IMR-90 (cell line): Measurements from ENCODE around the gene TSHZ3. TPM values are rescaled to one million over a fixed set of nuclear protein-coding genes. Genes with fewer than 3 reads are reported as not detected.

Experiments
- ATAC-seq: fragments of 200-7000 bp; cut with Tn5 transposase; 2 replicates; pipeline ENCODE4 v1.9.1; 2020; ENCODE audit warnings: low read depth, mild to moderate bottlenecking, moderate library complexity
- BruUV-seq: library from RNA; stranded (reverse); fragments of 400-500 nt; replicated peaks from 2 replicates; lab custom pipeline; 2021; lab: Mats Ljungman, UMichigan
- CTCF ChIA-PET: fragments of 300-600 bp; formaldehyde crosslinking; extraction: SDS; loops from one replicate; lab custom pipeline; 2021; ENCODE audit warnings: antibody characterized with exemption; lab: Yijun Ruan, JAX
- POLR2A ChIA-PET: fragments of 300-600 bp; sonication (Branson Sonifier 250); formaldehyde crosslinking; loops from one replicate; lab custom pipeline; 2022; ENCODE audit warnings: antibody characterized with exemption; ENCODE audit not compliant: unreplicated experiment; lab: Charles Lee
- DNase-seq: peaks from one replicate; pipeline ENCODE4 v3.0.0; 2013
- H2AFZ ChIP-seq: replicated peaks from 2 replicates; pipeline ENCODE3; 2013; ENCODE audit warnings: low read length, mild to moderate bottlenecking; ENCODE audit not compliant: poor library complexity
- H2AK5ac ChIP-seq: 2 replicates; pipeline ENCODE4 v1.6.1; 2013; ENCODE audit warnings: low read depth, low read length, inconsistent platforms
- H2AK9ac ChIP-seq: replicated peaks from 2 replicates; pipeline ENCODE3; 2013; ENCODE audit warnings: mild to moderate bottlenecking, low read depth, low read length, moderate library complexity; ENCODE audit not compliant: poor library complexity
- H2BK120ac ChIP-seq: 2 replicates; pipeline ENCODE4 v1.6.1; 2013; ENCODE audit warnings: low read depth, low read length, inconsistent platforms
- H2BK15ac ChIP-seq: 3 replicates; pipeline ENCODE4 v1.6.1; 2013; ENCODE audit warnings: low read depth, low read length, inconsistent platforms
- H2BK20ac ChIP-seq: 2 replicates; pipeline ENCODE4 v1.6.1; 2013; ENCODE audit warnings: low read depth, mild to moderate bottlenecking, inconsistent platforms, low read length, moderate library complexity
- H2BK5ac ChIP-seq: 2 replicates; pipeline ENCODE4 v1.6.1; 2013; ENCODE audit warnings: mild to moderate bottlenecking, low read depth, low read length, inconsistent platforms; ENCODE audit not compliant: poor library complexity, severe bottlenecking
- H3K14ac ChIP-seq: replicated peaks from 2 replicates; pipeline ENCODE4 v1.6.1; 2013; ENCODE audit warnings: low read depth, low read length, inconsistent platforms
- H3K18ac ChIP-seq: 2 replicates; pipeline ENCODE4 v1.6.1; 2013; ENCODE audit warnings: low read depth, low read length, control low read depth
- H3K23ac ChIP-seq: 2 replicates; pipeline ENCODE4 v1.6.1; 2013; ENCODE audit warnings: low read depth, low read length, inconsistent platforms
- H3K27ac ChIP-seq: 2 replicates; pipeline ENCODE4 v1.5.1; 2013; ENCODE audit warnings: mild to moderate bottlenecking, control low read depth, low read length; ENCODE audit not compliant: insufficient read depth
- H3K27me3 ChIP-seq: 2 replicates; pipeline ENCODE4 v1.6.1; 2013; ENCODE audit warnings: low read length; ENCODE audit not compliant: control insufficient read depth, insufficient read depth
- H3K36me3 ChIP-seq: 2 replicates; pipeline ENCODE4 v1.6.1; 2013; ENCODE audit warnings: low read length, mixed read lengths; ENCODE audit not compliant: control insufficient read depth, insufficient read depth
- H3K4ac ChIP-seq: 2 replicates; pipeline ENCODE4 v1.6.1; 2013; ENCODE audit warnings: low read depth, low read length, inconsistent platforms
- H3K4me1 ChIP-seq: 2 replicates; pipeline ENCODE4 v1.6.1; 2013; ENCODE audit warnings: low read length, mixed read lengths; ENCODE audit not compliant: control insufficient read depth, insufficient read depth
- H3K4me2 ChIP-seq: 2 replicates; pipeline ENCODE4 v1.6.1; 2013; ENCODE audit warnings: low read depth, mild to moderate bottlenecking, control low read depth, low read length, moderate library complexity
- H3K4me3 ChIP-seq: 2 replicates; pipeline ENCODE4 v1.5.1; 2013; ENCODE audit warnings: low read depth, mild to moderate bottlenecking, control low read depth, low read length, moderate library complexity; ENCODE audit not compliant: insufficient read depth
- H3K56ac ChIP-seq: 2 replicates; pipeline ENCODE4 v1.6.1; 2013; ENCODE audit warnings: low read length, inconsistent platforms; ENCODE audit not compliant: insufficient read depth; ENCODE audit errors: extremely low read depth
- H3K79me1 ChIP-seq, 2 experiments: 2 replicates each; pipeline ENCODE4 v1.6.1; 2013; ENCODE audit warnings: low read length in 2 of 2, inconsistent platforms in 1 of 2, low read depth in 1 of 2
- H3K9ac ChIP-seq: 2 replicates; pipeline ENCODE4 v1.6.1; 2013; ENCODE audit warnings: low read depth, low read length, control low read depth
- H3K9me1 ChIP-seq: 2 replicates; pipeline ENCODE4 v1.6.1; 2013; ENCODE audit warnings: low read length, inconsistent platforms; ENCODE audit not compliant: insufficient read depth
- H3K9me3 ChIP-seq: 2 replicates; pipeline ENCODE4 v1.6.1; 2013; ENCODE audit warnings: low read length; ENCODE audit not compliant: control insufficient read depth, insufficient read depth
- H4K20me1 ChIP-seq: 2 replicates; pipeline ENCODE4 v1.6.1; 2013; ENCODE audit warnings: low read length, inconsistent platforms; ENCODE audit not compliant: insufficient read depth
- H4K5ac ChIP-seq: 2 replicates; pipeline ENCODE4 v1.6.1; 2013; ENCODE audit warnings: mild to moderate bottlenecking, low read depth, low read length, control low read depth
- H4K8ac ChIP-seq, 2 experiments: 2 replicates each; pipeline ENCODE4 v1.6.1; 2013; ENCODE audit warnings: low read depth in 2 of 2, low read length in 2 of 2, control low read depth in 1 of 2, inconsistent platforms in 1 of 2
- H4K91ac ChIP-seq: 2 replicates; pipeline ENCODE4 v1.6.1; 2013; ENCODE audit warnings: low read depth, low read length, inconsistent platforms; ENCODE audit not compliant: insufficient read depth
- CEBPB ChIP-seq: IDR thresholded peaks from 2 replicates; pipeline ENCODE4 v1.6.1; 2012; ENCODE audit warnings: low read depth, low read length, improper control_type of control experiment
- MAZ ChIP-seq: IDR thresholded peaks from 2 replicates; pipeline ENCODE4 v1.6.1; 2012; ENCODE audit warnings: low read depth, mild to moderate bottlenecking, low read length, improper control_type of control experiment, moderate library complexity, borderline replicate concordance
- RAD21 ChIP-seq: IDR thresholded peaks from 2 replicates; pipeline ENCODE4 v1.6.1; 2012; ENCODE audit warnings: low read length, improper control_type of control experiment
- SMC3 ChIP-seq: fragments of 150-350 bp; IDR thresholded peaks from 2 replicates; pipeline ENCODE4 v1.6.1; 2016; ENCODE audit warnings: low read depth, mild to moderate bottlenecking, antibody characterized with exemption, low read length, moderate library complexity
- WGBS, 2 experiments: methylation state at CpG; one replicate each; pipeline versions ENCODE4 v1.1.5 to v1.1.7; 2013; ENCODE audit warnings: missing lambda C conversion rate in 2 of 2; ENCODE audit not compliant: insufficient read length in 1 of 2; ENCODE audit errors: extremely low coverage in 2 of 2; 5-methylcytosine and 5-hydroxymethylcytosine counted together
- dilution Hi-C: fragments of 300-500 bp; cut with HindIII; formaldehyde crosslinking; loops from one replicate; pipeline ENCODE4 v1.14.3; 2018; ENCODE audit warnings: low sequenced_read_pairs; ENCODE audit not compliant: unreplicated experiment
- in situ Hi-C: fragments of 300-500 bp; cut with MboI; formaldehyde crosslinking; loops from 3 replicates; pipeline ENCODE4 v1.14.3; 2019; ENCODE audit warnings: low sequenced_read_pairs, inconsistent platforms, mixed read lengths
- intact Hi-C: fragments of 100-400 bp; cut with micrococcal nuclease; formaldehyde crosslinking; loops from 2 replicates; pipeline ENCODE4 v1.10.0; 2022
- polyA plus RNA-seq, 3 experiments: library from polyadenylated mRNA; depleted of rRNA; stranded (reverse); fragments of >200 nt; gene quantifications; 2 replicates each; pipeline ENCODE4 v1.2.3, GENCODE V29; 2012; ENCODE audit warnings: low replicate concordance in 1 of 3
- total RNA-seq: library from RNA; depleted of rRNA; stranded (reverse); fragments of >200 nt; gene quantifications from 2 replicates; pipeline ENCODE4 v1.2.3, GENCODE V29; 2012
- TF ChIP-seq, protein P1 (sequence below): conservative IDR thresholded peaks from 2 replicates; pipeline ENCODE4 v1.5.1; 2012; ENCODE audit warnings: mild to moderate bottlenecking, low read depth, low read length, improper control_type of control experiment

Gene TSHZ3
- total and polyA plus RNA-seq, 2 of the 4 experiments (the other 2 are of a cell fraction), result 8.1 to 13.0 TPM

DNA sequence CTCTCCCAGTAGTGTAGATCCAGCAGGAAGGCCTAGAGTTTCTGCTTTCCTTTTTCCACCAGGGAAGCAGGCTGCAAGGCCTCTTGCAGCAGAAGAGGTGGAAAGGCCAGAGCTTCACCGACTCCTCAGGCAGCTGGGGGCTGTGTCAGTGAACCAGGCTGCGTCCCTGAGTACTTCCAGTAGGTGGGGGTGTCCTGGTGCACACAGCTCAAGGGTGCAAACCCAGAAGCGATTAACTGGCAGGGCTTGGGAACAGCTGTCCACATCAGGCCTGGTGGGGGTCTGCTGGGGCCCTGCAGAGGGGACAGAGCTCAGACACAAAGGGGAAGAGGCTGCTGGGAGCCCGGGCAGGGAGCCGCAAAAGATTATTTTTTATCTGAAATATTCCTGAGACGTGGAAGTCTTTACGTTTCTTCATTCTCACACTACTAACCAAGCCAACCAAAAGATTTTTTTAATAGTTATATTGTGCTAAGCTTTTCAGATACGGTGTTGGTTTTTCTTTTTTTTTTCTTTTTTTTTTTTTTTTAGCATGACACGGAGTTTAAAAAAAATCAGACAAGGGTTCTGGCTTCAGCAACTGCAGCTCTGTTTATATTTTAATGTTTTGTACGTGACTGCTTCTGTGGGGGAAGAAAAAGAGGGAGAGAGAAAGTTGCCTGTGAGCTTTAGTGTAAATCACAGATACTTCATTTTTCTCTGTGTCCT, 11.0 kb downstream of the TSHZ3 start:
- Histone ChIP-seq H3K4me1 (peaks cover 53% of the 10 kb centered on the region), H2BK15ac (0 out of 3 replicates have a peak overlapping the region, but pooled peaks have one; percentile 23), H3K4me3 (no peak overlapping the region), H3K9me1 (peaks cover 34% of the 10 kb centered on the region), H3K27me3 (no peaks in the 10 kb centered on the region), H4K5ac (peak overlapping the region; percentile 10; the same call in 1 of the 2 replicates), H2BK120ac (peak overlapping the region; percentile 81), H3K4ac (peak overlapping the region; percentile 31), H3K14ac (peak overlapping the region; percentile 33; the same call in 1 of the 2 replicates), H3K9me3 (no peaks in the 10 kb centered on the region), H2AFZ (peak overlapping the region; percentile 28), H4K91ac (peak overlapping the region; percentile 79; the same call in 1 of the 2 replicates), H2BK20ac (no peak overlapping the region), H3K4me2 (peak overlapping the region; percentile 83), H2AK9ac (peak overlapping the region; percentile 47), H3K18ac (peak overlapping the region; percentile 31), H4K20me1 (peaks cover 42% of the 10 kb centered on the region), H3K27ac (peak overlapping the region; percentile 97), H2BK5ac (peak overlapping the region; percentile 49), H4K8ac (peak overlapping the region; percentile 58 to 59; a peak in 3 of 4 replicates), H3K23ac (peak overlapping the region; percentile 28; the same call in 1 of the 2 replicates), H3K79me1 (peaks cover 21 to 88% of the 10 kb centered on the region in 2 experiments), H3K56ac (peak overlapping the region; percentile 60), H3K9ac (peak overlapping the region; percentile 62; the same call in 1 of the 2 replicates), H3K36me3 (peaks cover 14% of the 10 kb centered on the region; the same call in 1 of the 2 replicates), H2AK5ac (no peak overlapping the region)
- BruUV-seq, result no TSS peak
- 0% methylated on average over 2 of the region's 10 CpGs; no CpG with 5 or more reads in 1 of the 2 experiments for WGBS, 2 experiments
- ATAC-seq, result peak; percentile 79
- in situ Hi-C loops (loop anchor here (5.0 to 25.0 kb wide), 2 partner anchors 106 to 1024 kb away; no protein-coding TSS in a partner anchor), dilution Hi-C loops (no loop called here), intact Hi-C loops (loop anchor here (2.0 kb wide), 2 partner anchors 211 to 283 kb away; no protein-coding TSS in a partner anchor)
- CTCF ChIA-PET, result interaction anchor here (0.6 to 2.5 kb wide), 12 partner anchors 8 to 233 kb away, joined by 3 to 15 read pairs (median 4); no protein-coding TSS in a partner anchor
- peak; percentile 85 for DNase-seq
- TF ChIP-seq SMC3 (peak; percentile 50; the same call in 1 of the 2 replicates), CEBPB (no peak), RAD21 (peak; percentile 62), MAZ (peak; percentile 64; the same call in 1 of the 2 replicates)
- TF ChIP-seq, protein P1, sequence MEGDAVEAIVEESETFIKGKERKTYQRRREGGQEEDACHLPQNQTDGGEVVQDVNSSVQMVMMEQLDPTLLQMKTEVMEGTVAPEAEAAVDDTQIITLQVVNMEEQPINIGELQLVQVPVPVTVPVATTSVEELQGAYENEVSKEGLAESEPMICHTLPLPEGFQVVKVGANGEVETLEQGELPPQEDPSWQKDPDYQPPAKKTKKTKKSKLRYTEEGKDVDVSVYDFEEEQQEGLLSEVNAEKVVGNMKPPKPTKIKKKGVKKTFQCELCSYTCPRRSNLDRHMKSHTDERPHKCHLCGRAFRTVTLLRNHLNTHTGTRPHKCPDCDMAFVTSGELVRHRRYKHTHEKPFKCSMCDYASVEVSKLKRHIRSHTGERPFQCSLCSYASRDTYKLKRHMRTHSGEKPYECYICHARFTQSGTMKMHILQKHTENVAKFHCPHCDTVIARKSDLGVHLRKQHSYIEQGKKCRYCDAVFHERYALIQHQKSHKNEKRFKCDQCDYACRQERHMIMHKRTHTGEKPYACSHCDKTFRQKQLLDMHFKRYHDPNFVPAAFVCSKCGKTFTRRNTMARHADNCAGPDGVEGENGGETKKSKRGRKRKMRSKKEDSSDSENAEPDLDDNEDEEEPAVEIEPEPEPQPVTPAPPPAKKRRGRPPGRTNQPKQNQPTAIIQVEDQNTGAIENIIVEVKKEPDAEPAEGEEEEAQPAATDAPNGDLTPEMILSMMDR, result peak; percentile 69
- POLR2A ChIA-PET, result interaction anchor here (0.8 kb wide), 1 partner anchor 27 kb away, joined by 3 read pairs; no protein-coding TSS in a partner anchor
